H9 (cell line): ENCODE measurements around the gene RGS6. TPM values are rescaled to one million over a fixed set of nuclear protein-coding genes. Genes with fewer than 3 reads are reported as not detected.

Experiments used
- DNase-seq: peaks from one replicate; pipeline ENCODE4 v3.0.0-alpha.2; 2017
- H2AFZ ChIP-seq: one replicate; pipeline ENCODE4 v1.6.1; 2013; ENCODE audit warnings: mild to moderate bottlenecking, low read length, control low read depth, moderate library complexity
- H2AK5ac ChIP-seq: 2 replicates; pipeline ENCODE4 v1.6.1; 2013; ENCODE audit warnings: low read length, control low read depth, mixed read lengths; ENCODE audit not compliant: insufficient read length
- H2BK120ac ChIP-seq: one replicate; pipeline ENCODE4 v1.6.1; 2013; ENCODE audit warnings: low read depth, mild to moderate bottlenecking, low read length, control low read depth, inconsistent platforms; ENCODE audit not compliant: poor library complexity, severe bottlenecking
- H2BK12ac ChIP-seq: 2 replicates; pipeline ENCODE4 v1.6.1; 2013; ENCODE audit warnings: low read length, control low read depth, mixed read lengths, low read depth; ENCODE audit not compliant: insufficient read length
- H2BK15ac ChIP-seq: 2 replicates; pipeline ENCODE4 v1.6.1; 2013; ENCODE audit warnings: low read depth, low read length, control low read depth
- H2BK20ac ChIP-seq: one replicate; pipeline ENCODE4 v1.6.1; 2013; ENCODE audit warnings: low read depth, mild to moderate bottlenecking, low read length, control low read depth, inconsistent platforms; ENCODE audit not compliant: poor library complexity, severe bottlenecking
- H2BK5ac ChIP-seq: 2 replicates; pipeline ENCODE4 v1.6.1; 2013; ENCODE audit warnings: low read length, control low read depth, mixed read lengths; ENCODE audit not compliant: insufficient read length
- H3K14ac ChIP-seq: 2 replicates; pipeline ENCODE4 v1.6.1; 2013; ENCODE audit warnings: low read length, control low read depth; ENCODE audit not compliant: insufficient read depth
- H3K18ac ChIP-seq: 2 replicates; pipeline ENCODE4 v1.6.1; 2013; ENCODE audit warnings: low read depth, mild to moderate bottlenecking, mixed read lengths, low read length, control low read depth; ENCODE audit not compliant: insufficient read length
- H3K23ac ChIP-seq: 2 replicates; pipeline ENCODE4 v1.6.1; 2013; ENCODE audit warnings: low read length, control low read depth, mixed read lengths, low read depth; ENCODE audit not compliant: insufficient read length
- H3K23me2 ChIP-seq: 2 replicates; pipeline ENCODE4 v1.6.1; 2013; ENCODE audit warnings: low read depth, mild to moderate bottlenecking, mixed read lengths, low read length, control low read depth; ENCODE audit not compliant: insufficient read length, poor library complexity, severe bottlenecking
- H3K27ac ChIP-seq: 2 replicates; pipeline ENCODE4 v1.5.1; 2013; ENCODE audit warnings: low read length, control low read depth, mixed read lengths, low read depth; ENCODE audit not compliant: insufficient read length
- H3K27me3 ChIP-seq: 2 replicates; pipeline ENCODE4 v1.6.1; 2013; ENCODE audit warnings: low read length, control low read depth, inconsistent platforms; ENCODE audit not compliant: insufficient read depth
- H3K4ac ChIP-seq: 2 replicates; pipeline ENCODE4 v1.6.1; 2013; ENCODE audit warnings: low read depth, mild to moderate bottlenecking, control low read depth, inconsistent platforms, low read length, moderate library complexity
- H3K4me1 ChIP-seq: 2 replicates; pipeline ENCODE4 v1.6.1; 2013; ENCODE audit warnings: low read length, control low read depth, inconsistent platforms; ENCODE audit not compliant: insufficient read depth
- H3K4me2 ChIP-seq: 2 replicates; pipeline ENCODE4 v1.6.1; 2013; ENCODE audit warnings: low read length, control low read depth, mixed read lengths; ENCODE audit not compliant: insufficient read length, insufficient read depth
- H3K56ac ChIP-seq: 2 replicates; pipeline ENCODE4 v1.6.1; 2013; ENCODE audit warnings: low read depth, mild to moderate bottlenecking, mixed read lengths, low read length, control low read depth; ENCODE audit not compliant: insufficient read length
- H3K79me1 ChIP-seq: 2 replicates; pipeline ENCODE4 v1.6.1; 2013; ENCODE audit warnings: low read depth, mild to moderate bottlenecking, moderate library complexity, low read length, control low read depth, inconsistent platforms; ENCODE audit not compliant: insufficient read depth, poor library complexity, severe bottlenecking
- H3K79me2 ChIP-seq: 2 replicates; pipeline ENCODE4 v1.6.1; 2013; ENCODE audit warnings: low read length, control low read depth, inconsistent platforms; ENCODE audit not compliant: insufficient read depth
- H3K9ac ChIP-seq: 2 replicates; pipeline ENCODE4 v1.6.1; 2013; ENCODE audit warnings: low read length, control low read depth, mixed read lengths; ENCODE audit not compliant: insufficient read length; ENCODE audit errors: extremely low read depth
- H3K9me3 ChIP-seq: one replicate; pipeline ENCODE4 v1.6.1; 2013; ENCODE audit warnings: low read depth, low read length, inconsistent platforms; ENCODE audit not compliant: control insufficient read depth
- H3T11ph ChIP-seq: one replicate; pipeline ENCODE4 v1.6.1; 2013; ENCODE audit warnings: mild to moderate bottlenecking, low read length, control low read depth, inconsistent platforms
- H4K20me1 ChIP-seq: one replicate; pipeline ENCODE4 v1.6.1; 2013; ENCODE audit not compliant: control insufficient read depth, insufficient read length, insufficient read depth
- H4K5ac ChIP-seq: 2 replicates; pipeline ENCODE4 v1.6.1; 2013; ENCODE audit warnings: low read depth, mild to moderate bottlenecking, mixed read lengths, low read length, control low read depth; ENCODE audit not compliant: insufficient read length
- H4K8ac ChIP-seq: replicated peaks from 2 replicates; pipeline ENCODE4 v1.6.1; 2013; ENCODE audit warnings: low read length, control low read depth, mixed read lengths, low read depth; ENCODE audit not compliant: insufficient read length
- H4K91ac ChIP-seq: 2 replicates; pipeline ENCODE4 v1.6.1; 2013; ENCODE audit warnings: low read depth, mild to moderate bottlenecking, moderate library complexity, mixed read lengths, low read length, control low read depth; ENCODE audit not compliant: insufficient read length
- H3K27ac Mint-ChIP-seq, 3 experiments: 2 replicates in 2 of 3; 3 replicates in 1 of 3; pipeline ENCODE4 v1.8.0; 2020 to 2021; ENCODE audit warnings: mixed read lengths in 3 of 3, mild to moderate bottlenecking in 1 of 3, moderate library complexity in 1 of 3
- H3K27me3 Mint-ChIP-seq: 2 replicates; pipeline ENCODE4 v1.8.0; 2021; ENCODE audit warnings: low read depth, mild to moderate bottlenecking, moderate library complexity, mixed read lengths
- H3K36me3 Mint-ChIP-seq, 3 experiments: 2 replicates in 2 of 3; 3 replicates in 1 of 3; pipeline ENCODE4 v1.8.0; 2020 to 2021; ENCODE audit warnings: low read depth in 3 of 3, mixed read lengths in 3 of 3; ENCODE audit not compliant: insufficient read depth in 1 of 3
- H3K4me1 Mint-ChIP-seq, 2 experiments: 2 replicates each; pipeline ENCODE4 v1.8.0; 2020; ENCODE audit warnings: mixed read lengths in 2 of 2
- H3K4me3 Mint-ChIP-seq, 2 experiments: 2 replicates in 1 of 2; 3 replicates in 1 of 2; pipeline ENCODE4 v1.8.0; 2020 to 2021; ENCODE audit warnings: mild to moderate bottlenecking in 2 of 2, mixed read lengths in 2 of 2, moderate library complexity in 1 of 2
- H3K9me3 Mint-ChIP-seq, 2 experiments: 2 replicates in 1 of 2; 3 replicates in 1 of 2; pipeline ENCODE4 v1.8.0; 2020; ENCODE audit warnings: mild to moderate bottlenecking in 2 of 2, mixed read lengths in 2 of 2, moderate library complexity in 1 of 2
- WGBS: extraction: QIAGEN DNeasy Blood & Tissue Kit; methylation state at CpG from one replicate; pipeline ENCODE4 v1.1.7; 2013; ENCODE audit warnings: missing lambda C conversion rate, low lambda C conversion rate, mixed read lengths; ENCODE audit not compliant: insufficient read length; ENCODE audit errors: extremely low coverage; 5-methylcytosine and 5-hydroxymethylcytosine counted together
- total RNA-seq: library from RNA; stranded (reverse); gene quantifications from 2 replicates; pipeline ENCODE4 v1.2.1, GENCODE V29; 2021
- TF ChIP-seq, protein P1 (sequence below): fragments of 200-600 bp; sonication (generic); conservative IDR thresholded peaks from 3 replicates; pipeline ENCODE4 v1.8.0; 2021; ENCODE audit warnings: antibody characterized with exemption, mild to moderate bottlenecking

RGS6 gene
- total RNA-seq, 1 experiment from 2014 or later: 3.0 TPM

DNA sequence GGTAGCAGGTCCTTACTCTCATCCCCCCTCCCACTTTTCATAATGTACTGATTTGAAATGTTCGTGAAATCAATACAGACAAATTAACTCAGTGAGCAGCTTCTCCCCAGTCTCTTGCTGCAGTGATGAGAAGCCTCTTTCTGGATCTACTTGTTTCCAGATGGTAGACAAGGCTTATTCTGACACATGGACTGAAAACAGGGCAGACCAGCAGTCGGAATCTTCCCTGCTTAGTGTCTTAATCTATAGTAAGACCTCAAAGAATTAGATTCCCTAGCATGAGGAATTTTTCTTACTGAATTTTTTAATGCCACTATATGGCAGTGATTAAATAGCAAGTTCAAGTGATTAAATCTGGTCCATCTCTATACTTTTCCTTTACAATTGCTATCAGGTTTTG lies 120.1 kb downstream of the RGS6 start:
- Histone ChIP-seq H4K5ac (no peak overlapping the region), H3T11ph (no peak overlapping the region), H2BK120ac (no peak overlapping the region), H3K4ac (no peak overlapping the region), H3K27ac (no peak overlapping the region), H4K8ac (no peak overlapping the region), H2BK20ac (no peak overlapping the region), H3K9ac (no peak overlapping the region), H2BK5ac (no peak overlapping the region), H3K9me3 (no peaks in the 10 kb centered on the region), H4K20me1 (no peaks in the 10 kb centered on the region), H3K79me1 (no peaks in the 10 kb centered on the region), H3K56ac (no peak overlapping the region), H3K4me1 (no peaks in the 10 kb centered on the region), H2AK5ac (no peak overlapping the region), H2AFZ (no peak overlapping the region), H4K91ac (no peak overlapping the region), H3K18ac (no peak overlapping the region), H3K14ac (no peak overlapping the region), H3K4me2 (no peak overlapping the region), H3K23me2 (no peaks in the 10 kb centered on the region), H3K27me3 (no peaks in the 10 kb centered on the region), H3K23ac (no peak overlapping the region), H3K79me2 (no peaks in the 10 kb centered on the region), H2BK15ac (no peak overlapping the region), H2BK12ac (no peak overlapping the region)
- Mint-ChIP-seq H3K9me3 (no peaks in the 10 kb centered on the region), H3K27me3 (no peaks in the 10 kb centered on the region), H3K4me3 (no peak overlapping the region), H3K27ac (no peak overlapping the region), H3K36me3 (no peaks in the 10 kb centered on the region), H3K4me1 (peaks cover 16 to 18% of the 10 kb centered on the region in 2 experiments)
- TF ChIP-seq, protein P1, sequence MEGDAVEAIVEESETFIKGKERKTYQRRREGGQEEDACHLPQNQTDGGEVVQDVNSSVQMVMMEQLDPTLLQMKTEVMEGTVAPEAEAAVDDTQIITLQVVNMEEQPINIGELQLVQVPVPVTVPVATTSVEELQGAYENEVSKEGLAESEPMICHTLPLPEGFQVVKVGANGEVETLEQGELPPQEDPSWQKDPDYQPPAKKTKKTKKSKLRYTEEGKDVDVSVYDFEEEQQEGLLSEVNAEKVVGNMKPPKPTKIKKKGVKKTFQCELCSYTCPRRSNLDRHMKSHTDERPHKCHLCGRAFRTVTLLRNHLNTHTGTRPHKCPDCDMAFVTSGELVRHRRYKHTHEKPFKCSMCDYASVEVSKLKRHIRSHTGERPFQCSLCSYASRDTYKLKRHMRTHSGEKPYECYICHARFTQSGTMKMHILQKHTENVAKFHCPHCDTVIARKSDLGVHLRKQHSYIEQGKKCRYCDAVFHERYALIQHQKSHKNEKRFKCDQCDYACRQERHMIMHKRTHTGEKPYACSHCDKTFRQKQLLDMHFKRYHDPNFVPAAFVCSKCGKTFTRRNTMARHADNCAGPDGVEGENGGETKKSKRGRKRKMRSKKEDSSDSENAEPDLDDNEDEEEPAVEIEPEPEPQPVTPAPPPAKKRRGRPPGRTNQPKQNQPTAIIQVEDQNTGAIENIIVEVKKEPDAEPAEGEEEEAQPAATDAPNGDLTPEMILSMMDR: no peak
- no peak for DNase-seq
- no CpG with 5 or more reads among the region's 2 CpGs for WGBS
